Smooth muscle cell (in vitro differentiated cells): Measurements from ENCODE around the gene GLCE. TPM values are rescaled to one million over a fixed set of nuclear protein-coding genes. Genes with fewer than 3 reads are reported as not detected.

Source experiments
- DNase-seq: peaks from one replicate; lab custom pipeline; 2025; ENCODE audit not compliant: unreplicated experiment; lab: John Stamatoyannopoulos, UW
- H2AFZ ChIP-seq: fragments of 200-600 bp; sonication (generic); 2 replicates; pipeline ENCODE4 v1.6.0; 2016; ENCODE audit warnings: antibody characterized with exemption, low read depth, mild to moderate bottlenecking
- H3F3A ChIP-seq: fragments of 200-600 bp; sonication (generic); 2 replicates; pipeline ENCODE4 v1.6.0; 2017; ENCODE audit warnings: antibody characterized with exemption, low read depth
- H3K27ac ChIP-seq: fragments of 200-600 bp; sonication (generic); 2 replicates; pipeline ENCODE4 v1.5.1; 2016; ENCODE audit warnings: low read depth, mild to moderate bottlenecking
- H3K27me3 ChIP-seq: fragments of 200-600 bp; sonication (generic); 2 replicates; pipeline ENCODE4 v1.6.1; 2016; ENCODE audit warnings: low read depth, mild to moderate bottlenecking
- H3K36me3 ChIP-seq: fragments of 200-600 bp; sonication (generic); 2 replicates; pipeline ENCODE4 v1.5.1; 2016; ENCODE audit warnings: low read depth
- H3K4me1 ChIP-seq: fragments of 200-600 bp; sonication (generic); 2 replicates; pipeline ENCODE4 v1.5.1; 2016; ENCODE audit warnings: low read depth
- H3K4me2 ChIP-seq: fragments of 200-600 bp; sonication (generic); 2 replicates; pipeline ENCODE4 v1.6.0; 2016; ENCODE audit warnings: mild to moderate bottlenecking
- H3K4me3 ChIP-seq: fragments of 200-600 bp; sonication (generic); 2 replicates; pipeline ENCODE4 v1.5.1; 2016; ENCODE audit warnings: mild to moderate bottlenecking
- H3K79me2 ChIP-seq: fragments of 200-600 bp; sonication (generic); 2 replicates; pipeline ENCODE4 v1.6.0; 2016; ENCODE audit warnings: low read depth, mild to moderate bottlenecking
- H3K9ac ChIP-seq: fragments of 200-600 bp; sonication (generic); 2 replicates; pipeline ENCODE4 v1.6.0; 2016; ENCODE audit warnings: low read depth
- H3K9me3 ChIP-seq: fragments of 200-600 bp; sonication (generic); replicated peaks from 2 replicates; pipeline ENCODE4 v1.5.1; 2016; ENCODE audit warnings: low read depth
- H4K20me1 ChIP-seq: fragments of 200-600 bp; sonication (generic); 2 replicates; pipeline ENCODE4 v1.6.0; 2016; ENCODE audit warnings: low read depth
- CTCF ChIP-seq: fragments of 200-600 bp; sonication (generic); IDR thresholded peaks from 2 replicates; pipeline ENCODE4 v1.5.1; 2017; ENCODE audit warnings: borderline replicate concordance, mild to moderate bottlenecking, antibody characterized with exemption; ENCODE audit not compliant: insufficient read depth, poor library complexity, severe bottlenecking
- WGBS: methylation state at CpG from one replicate; pipeline ENCODE4 v1.1.7; 2016; ENCODE audit warnings: low lambda C conversion rate; 5-methylcytosine and 5-hydroxymethylcytosine counted together
- polyA plus RNA-seq: library from polyadenylated mRNA; unstranded; fragments of >200 nt; fragmentation: Nextera tagmentation; extraction: Ambion mirVana; gene quantifications from 2 replicates; pipeline ENCODE4 v1.2.1, GENCODE V29; 2016
- total RNA-seq: library from RNA; depleted of rRNA; stranded (reverse); fragments of >200 nt; gene quantifications from 2 replicates; pipeline ENCODE4 v1.2.3, GENCODE V29; 2014

GLCE gene
- total and polyA plus RNA-seq, 2 experiments from 2014 or later = 8.3 to 26.6 TPM

- no peak for DNase-seq
- Histone ChIP-seq H4K20me1 (no peaks in the 10 kb centered on the region), H3F3A (no peaks in the 10 kb centered on the region), H3K4me1 (peaks cover 6% of the 10 kb centered on the region), H3K36me3 (no peaks in the 10 kb centered on the region), H3K27me3 (peaks cover 12% of the 10 kb centered on the region), H3K4me2 (no peak overlapping the region), H3K79me2 (no peaks in the 10 kb centered on the region), H3K9me3 (no peaks in the 10 kb centered on the region), H3K9ac (no peak overlapping the region), H3K4me3 (no peak overlapping the region), H2AFZ (no peak overlapping the region), H3K27ac (no peak overlapping the region)
- WGBS = 22% methylated on average over 4 of the region's 4 CpGs
- no peak for TF ChIP-seq CTCF
Observed at GRCh38 chr15:69275074-69275670, 114.7 kb downstream of the GLCE start.

GRCh38 chr15:69275933-69276560 lies 115.6 kb downstream of the GLCE start:
- H3K79me2 ChIP-seq = no peaks in the 10 kb centered on the region
- no peak for TF ChIP-seq CTCF
- H3K4me3 ChIP-seq = no peak overlapping the region
- no peak overlapping the region for H2AFZ ChIP-seq
- no peaks in the 10 kb centered on the region for H3F3A ChIP-seq
- H3K4me2 ChIP-seq = no peak overlapping the region
- H3K9me3 ChIP-seq = no peaks in the 10 kb centered on the region
- DNase-seq = no peak
- H3K27ac ChIP-seq = no peak overlapping the region
- no peaks in the 10 kb centered on the region for H4K20me1 ChIP-seq
- no peak overlapping the region for H3K9ac ChIP-seq
- H3K27me3 ChIP-seq = peaks cover 12% of the 10 kb centered on the region
- WGBS = 84% methylated on average over 9 of the region's 9 CpGs
- H3K4me1 ChIP-seq = peaks cover 6% of the 10 kb centered on the region
- no peaks in the 10 kb centered on the region for H3K36me3 ChIP-seq

DNA sequence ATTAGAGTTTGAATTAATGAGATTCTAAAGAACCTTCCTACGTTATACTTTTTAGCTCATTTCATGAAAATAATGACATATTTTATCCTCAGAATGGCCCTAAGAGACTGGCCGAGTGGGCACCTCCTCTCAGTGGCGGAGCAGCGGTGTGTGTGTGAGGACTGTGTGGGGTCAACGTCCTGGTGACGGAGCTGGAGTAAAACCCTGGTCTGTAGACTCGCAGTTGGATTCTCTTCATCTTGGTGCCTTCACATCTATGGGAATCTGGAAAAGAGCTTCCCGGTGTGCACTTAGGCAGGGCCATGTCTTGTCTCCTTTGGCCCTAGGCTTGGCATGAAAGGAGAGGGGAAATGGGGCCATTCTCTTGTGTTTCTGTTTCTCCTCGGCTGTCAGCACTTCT lies 116.9 kb downstream of the GLCE start:
- TF ChIP-seq CTCF = no peak
- no peak overlapping the region for H3K4me3 ChIP-seq
- no peak overlapping the region for H3K4me2 ChIP-seq
- no peak overlapping the region for H2AFZ ChIP-seq
- H3F3A ChIP-seq = no peaks in the 10 kb centered on the region
- H3K4me1 ChIP-seq = no peaks in the 10 kb centered on the region
- peaks cover 9% of the 10 kb centered on the region for H3K27me3 ChIP-seq
- no peak for DNase-seq
- no peak overlapping the region for H3K27ac ChIP-seq
- no peaks in the 10 kb centered on the region for H4K20me1 ChIP-seq
- H3K36me3 ChIP-seq = no peaks in the 10 kb centered on the region
- 78% methylated on average over 9 of the region's 9 CpGs for WGBS
- no peaks in the 10 kb centered on the region for H3K9me3 ChIP-seq
- no peaks in the 10 kb centered on the region for H3K79me2 ChIP-seq
- H3K9ac ChIP-seq = no peak overlapping the region

DNA sequence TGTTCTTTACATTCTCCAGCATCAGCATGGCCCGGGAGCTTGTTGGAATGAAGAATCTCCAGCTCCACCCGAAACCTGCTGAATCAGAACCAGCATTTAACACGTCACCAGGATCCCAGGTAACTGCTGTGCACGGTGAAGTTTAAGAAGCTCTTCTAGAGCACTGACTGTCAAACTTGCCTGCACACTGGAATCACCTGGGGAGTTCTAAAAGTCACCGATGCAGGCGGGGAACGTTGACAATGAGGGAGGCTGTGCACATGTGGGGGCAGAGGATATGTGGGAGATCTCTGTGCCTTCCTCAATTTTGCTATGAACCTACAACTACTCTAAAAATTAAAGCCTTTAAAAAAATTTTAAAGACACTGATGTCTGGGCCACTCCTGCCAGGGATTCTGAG lies 119.2 kb downstream of the GLCE start:
- no peaks in the 10 kb centered on the region for H3K27me3 ChIP-seq
- H3K27ac ChIP-seq = no peak overlapping the region
- H4K20me1 ChIP-seq = no peaks in the 10 kb centered on the region
- WGBS = 90% methylated on average over 7 of the region's 7 CpGs
- TF ChIP-seq CTCF = no peak
- H3K9me3 ChIP-seq = no peaks in the 10 kb centered on the region
- H3K4me1 ChIP-seq = no peaks in the 10 kb centered on the region
- no peak overlapping the region for H3K4me2 ChIP-seq
- no peaks in the 10 kb centered on the region for H3F3A ChIP-seq
- DNase-seq = no peak
- no peaks in the 10 kb centered on the region for H3K36me3 ChIP-seq
- no peak overlapping the region for H2AFZ ChIP-seq
- no peaks in the 10 kb centered on the region for H3K79me2 ChIP-seq
- H3K4me3 ChIP-seq = no peak overlapping the region
- H3K9ac ChIP-seq = no peak overlapping the region
